ENCODE data around the gene ARHGEF6. TPM values are rescaled to one million over a fixed set of nuclear protein-coding genes. Genes with fewer than 3 reads are reported as not detected.

The ARHGEF6 gene
- polyA plus RNA-seq, 1 donor from 2014 or later: 1.8 TPM

Small RNAs within 50 kb of the gene (small RNA-seq; reads per million reads assigned to genes)
- 0 to 1.2 (median 0) reads per million in 3 experiments for gene RF00019
- gene RNU6-972P: 0 reads per million in 3 experiments

Other genes with a start within 250 kb of the ARHGEF6 start
- not detected in 2 replicates for gene VGLL1, start 248.7 kb downstream of the ARHGEF6 start, polyA plus RNA-seq
- not detected in 2 replicates for gene CD40LG, start 132.8 kb downstream of the ARHGEF6 start, polyA plus RNA-seq
- gene RBMX, start 99.8 kb upstream of the ARHGEF6 start, polyA plus RNA-seq: 802 and 875 TPM in 2 replicates